Measurements from ENCODE around the gene COG2. TPM values are rescaled to one million over a fixed set of nuclear protein-coding genes. Genes with fewer than 3 reads are reported as not detected.

The COG2 gene
- total and polyA plus RNA-seq, 2 experiments from 2014 or later: 14.6 to 16.4 TPM

GRCh38 chr1:230621324-230622030 lies 20.8 kb upstream of the COG2 start:
- 1 to 3% methylated on average over 7 of the region's 7 CpGs for WGBS, 2 experiments (ENCODE audit: low coverage in 1 of 2, low lambda C conversion rate in 2 of 2, missing lambda C conversion rate in 2 of 2)
- H3K9me3 ChIP-seq (ENCODE audit: low read depth): no peaks in the 10 kb centered on the region
- no peaks in the 10 kb centered on the region for H4K20me1 ChIP-seq (ENCODE audit: insufficient read depth)
- DNase-seq: no peak
- H3F3A ChIP-seq (ENCODE audit: insufficient read depth): no peaks in the 10 kb centered on the region
- H2AFZ ChIP-seq: no peak overlapping the region
- no peaks in the 10 kb centered on the region for H3K4me1 ChIP-seq (ENCODE audit: insufficient read depth)
- no peaks in the 10 kb centered on the region for H3K9me2 ChIP-seq (ENCODE audit: insufficient read depth)
- no peak overlapping the region for H3K27ac ChIP-seq
- H3K79me2 ChIP-seq (ENCODE audit: insufficient read depth): no peaks in the 10 kb centered on the region
- 0 out of 2 replicates have a peak, but pooled peaks cover 8% of the 10 kb centered on the region for H3K27me3 ChIP-seq (replicated peaks; ENCODE audit: insufficient read depth)
- no peak for TF ChIP-seq EZH2phosphoT487 (IDR thresholded peaks at IDR 0.05; ENCODE audit: insufficient read depth, low read depth)
- no peak for TF ChIP-seq EZH2 (IDR thresholded peaks at IDR 0.05; ENCODE audit: insufficient read depth, poor library complexity, severe bottlenecking)
- no peak overlapping the region for H3K4me3 ChIP-seq
- no peak overlapping the region for H3K9ac ChIP-seq
- in situ Hi-C loops (cut with MboI): no loop called here
- no peaks in the 10 kb centered on the region for H3K36me3 ChIP-seq (ENCODE audit: low read depth)
- H3K4me2 ChIP-seq (ENCODE audit: unreplicated experiment): no peak overlapping the region

DNA sequence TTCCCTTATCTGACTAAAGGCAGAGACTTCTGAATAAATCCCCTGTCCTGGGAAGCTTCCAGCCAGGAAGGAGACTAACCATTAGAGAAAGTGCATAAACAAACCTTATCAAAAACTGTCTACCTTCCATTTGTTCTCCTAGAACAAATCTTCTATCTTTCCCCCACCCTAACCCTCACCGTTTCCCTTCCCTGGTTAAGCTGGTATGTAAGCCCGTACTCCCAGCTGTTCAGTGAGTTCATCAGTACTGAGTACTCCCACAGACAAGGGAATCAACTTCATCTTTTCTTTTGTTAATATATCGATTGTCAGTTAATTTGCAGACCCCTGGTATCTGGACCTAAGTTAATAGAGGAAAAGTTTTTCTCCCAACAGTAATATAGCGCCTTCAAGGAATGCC lies 20.1 kb upstream of the COG2 start:
- WGBS, 2 experiments (ENCODE audit: low coverage in 1 of 2, low lambda C conversion rate in 2 of 2, missing lambda C conversion rate in 2 of 2): 19% methylated on average over 4 of the region's 4 CpGs
- no peaks in the 10 kb centered on the region for H3K36me3 ChIP-seq (ENCODE audit: low read depth)
- H3K9me3 ChIP-seq (ENCODE audit: low read depth): no peaks in the 10 kb centered on the region
- no peak overlapping the region for H3K4me3 ChIP-seq
- no peak overlapping the region for H3K27ac ChIP-seq
- H3K27me3 ChIP-seq (replicated peaks; ENCODE audit: insufficient read depth): 0 out of 2 replicates have a peak, but pooled peaks cover 8% of the 10 kb centered on the region
- H3K4me1 ChIP-seq (ENCODE audit: insufficient read depth): no peaks in the 10 kb centered on the region
- no peak overlapping the region for H3K4me2 ChIP-seq (ENCODE audit: unreplicated experiment)
- no peak for DNase-seq
- no peaks in the 10 kb centered on the region for H3F3A ChIP-seq (ENCODE audit: insufficient read depth)
- in situ Hi-C loops (cut with MboI): no loop called here
- TF ChIP-seq EZH2phosphoT487 (IDR thresholded peaks at IDR 0.05; ENCODE audit: insufficient read depth, low read depth): no peak
- TF ChIP-seq EZH2 (IDR thresholded peaks at IDR 0.05; ENCODE audit: insufficient read depth, poor library complexity, severe bottlenecking): no peak
- H3K9ac ChIP-seq: no peak overlapping the region
- no peak overlapping the region for H2AFZ ChIP-seq
- H4K20me1 ChIP-seq (ENCODE audit: insufficient read depth): no peaks in the 10 kb centered on the region
- no peaks in the 10 kb centered on the region for H3K9me2 ChIP-seq (ENCODE audit: insufficient read depth)
- H3K79me2 ChIP-seq (ENCODE audit: insufficient read depth): no peaks in the 10 kb centered on the region

- Histone ChIP-seq H2AFZ (no peak overlapping the region), H3K79me2 (ENCODE audit: insufficient read depth) (no peaks in the 10 kb centered on the region), H4K20me1 (ENCODE audit: insufficient read depth) (no peaks in the 10 kb centered on the region), H3K27ac (no peak overlapping the region), H3F3A (ENCODE audit: insufficient read depth) (no peaks in the 10 kb centered on the region), H3K4me2 (ENCODE audit: unreplicated experiment) (no peak overlapping the region), H3K36me3 (ENCODE audit: low read depth) (no peaks in the 10 kb centered on the region), H3K27me3 (replicated peaks; ENCODE audit: insufficient read depth) (0 out of 2 replicates have a peak, but pooled peaks cover 8% of the 10 kb centered on the region), H3K4me3 (no peak overlapping the region), H3K9ac (no peak overlapping the region), H3K9me2 (ENCODE audit: insufficient read depth) (no peaks in the 10 kb centered on the region), H3K4me1 (ENCODE audit: insufficient read depth) (no peaks in the 10 kb centered on the region), H3K9me3 (ENCODE audit: low read depth) (no peaks in the 10 kb centered on the region)
- 65 to 66% methylated on average over 19 of the region's 19 CpGs for WGBS, 2 experiments (ENCODE audit: low coverage in 1 of 2, low lambda C conversion rate in 2 of 2, missing lambda C conversion rate in 2 of 2)
- no peak for TF ChIP-seq EZH2 (IDR thresholded peaks at IDR 0.05; ENCODE audit: insufficient read depth, poor library complexity, severe bottlenecking)
- no peak for TF ChIP-seq EZH2phosphoT487 (IDR thresholded peaks at IDR 0.05; ENCODE audit: insufficient read depth, low read depth)
- DNase-seq: no peak
- in situ Hi-C loops (cut with MboI): no loop called here
Measured at GRCh38 chr1:230624097-230624713, 18.1 kb upstream of the COG2 start.

GRCh38 chr1:230626232-230626631 lies 16.0 kb upstream of the COG2 start:
- Histone ChIP-seq H3K27ac (no peak overlapping the region), H3K27me3 (replicated peaks; ENCODE audit: insufficient read depth) (0 out of 2 replicates have a peak, but pooled peaks cover 8% of the 10 kb centered on the region), H4K20me1 (ENCODE audit: insufficient read depth) (no peaks in the 10 kb centered on the region), H3K4me2 (ENCODE audit: unreplicated experiment) (no peak overlapping the region), H3F3A (ENCODE audit: insufficient read depth) (no peaks in the 10 kb centered on the region), H3K9me3 (ENCODE audit: low read depth) (no peaks in the 10 kb centered on the region), H3K9ac (no peak overlapping the region), H3K4me1 (ENCODE audit: insufficient read depth) (no peaks in the 10 kb centered on the region), H3K79me2 (ENCODE audit: insufficient read depth) (no peaks in the 10 kb centered on the region), H2AFZ (no peak overlapping the region), H3K9me2 (ENCODE audit: insufficient read depth) (no peaks in the 10 kb centered on the region), H3K36me3 (ENCODE audit: low read depth) (no peaks in the 10 kb centered on the region), H3K4me3 (no peak overlapping the region)
- TF ChIP-seq EZH2phosphoT487 (IDR thresholded peaks at IDR 0.05; ENCODE audit: insufficient read depth, low read depth) (no peak), EZH2 (IDR thresholded peaks at IDR 0.05; ENCODE audit: insufficient read depth, poor library complexity, severe bottlenecking) (no peak)
- 36 to 40% methylated on average over 2 of the region's 2 CpGs for WGBS, 2 experiments (ENCODE audit: low coverage in 1 of 2, low lambda C conversion rate in 2 of 2, missing lambda C conversion rate in 2 of 2)
- in situ Hi-C loops (cut with MboI): no loop called here
- no peak for DNase-seq

All from GM23248 (cell line).